ENCODE measurements around the gene DENND4C. TPM values are rescaled to one million over a fixed set of nuclear protein-coding genes. Genes with fewer than 3 reads are reported as not detected.
"Not testable (repeated sequence)": the region's sequence is repeated elsewhere in the genome, so short reads cannot be mapped to it uniquely, and the experiment has no call there.

DENND4C gene
- total RNA-seq (2014; rRNA removed; shearing (Covaris generic)): 36.7 and 40.7 TPM in 2 replicates

- peak; percentile 89 for DNase-seq (ENCODE audit: low read depth)
Measured at GRCh38 chr9:19230355-19231125, at the start of gene DENND4C. DENND4C (plus strand) TSS chr9:19230693; CDS start chr9:19276175, 45,482 bp downstream.

GRCh38 chr9:19180991-19181390 is 49.5 kb upstream of the DENND4C start:
- DNase-seq (ENCODE audit: low read depth): peak; percentile 22

DNA sequence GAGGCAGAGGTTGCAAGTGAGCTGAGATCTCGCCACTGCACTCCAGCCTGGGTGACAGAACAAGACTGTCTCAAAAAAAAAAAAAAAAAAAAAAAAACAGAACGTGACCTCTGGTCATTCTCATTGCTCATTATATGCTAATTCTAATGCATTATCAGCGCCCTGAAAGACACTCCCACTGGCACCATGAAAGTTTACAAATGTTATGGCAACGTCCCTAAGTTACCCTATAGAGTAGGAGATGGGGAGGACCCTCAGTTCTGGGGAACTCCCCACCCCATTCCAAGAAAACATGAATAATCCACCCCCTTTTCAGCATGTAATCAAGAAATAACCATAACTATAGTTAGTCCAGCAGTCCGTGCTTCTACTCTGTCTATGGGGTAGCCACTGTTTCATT is 48.9 kb upstream of the DENND4C start:
- no peak for DNase-seq (ENCODE audit: low read depth)

GRCh38 chr9:19184144-19184917 is 46.2 kb upstream of the DENND4C start:
- peak; percentile 83 for DNase-seq (ENCODE audit: low read depth)

DNA sequence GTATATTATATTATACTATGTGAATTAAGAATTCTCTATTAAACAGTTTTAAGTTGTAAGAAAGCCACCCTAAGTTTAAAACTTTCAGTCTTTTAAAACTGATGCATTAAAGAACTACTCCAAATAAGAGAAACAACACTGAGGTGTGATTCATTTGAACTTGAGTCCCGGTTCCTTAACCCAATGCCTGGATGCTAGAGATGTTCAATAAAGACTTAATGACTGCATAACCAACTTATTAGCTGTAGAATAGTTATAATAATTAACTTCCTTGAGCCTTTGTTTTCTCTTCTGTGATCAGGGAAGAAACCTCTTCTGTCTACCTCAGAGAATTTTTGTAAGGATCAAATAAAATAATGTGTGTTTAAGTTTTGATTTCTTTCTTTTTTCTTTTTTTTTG is 45.3 kb upstream of the DENND4C start:
- no peak for DNase-seq (ENCODE audit: low read depth)

GRCh38 chr9:19186232-19186631 is 44.3 kb upstream of the DENND4C start:
- DNase-seq (ENCODE audit: low read depth): no peak

- no peak for DNase-seq (ENCODE audit: low read depth)
Measured at GRCh38 chr9:19188771-19189170, 41.7 kb upstream of the DENND4C start.

DNA sequence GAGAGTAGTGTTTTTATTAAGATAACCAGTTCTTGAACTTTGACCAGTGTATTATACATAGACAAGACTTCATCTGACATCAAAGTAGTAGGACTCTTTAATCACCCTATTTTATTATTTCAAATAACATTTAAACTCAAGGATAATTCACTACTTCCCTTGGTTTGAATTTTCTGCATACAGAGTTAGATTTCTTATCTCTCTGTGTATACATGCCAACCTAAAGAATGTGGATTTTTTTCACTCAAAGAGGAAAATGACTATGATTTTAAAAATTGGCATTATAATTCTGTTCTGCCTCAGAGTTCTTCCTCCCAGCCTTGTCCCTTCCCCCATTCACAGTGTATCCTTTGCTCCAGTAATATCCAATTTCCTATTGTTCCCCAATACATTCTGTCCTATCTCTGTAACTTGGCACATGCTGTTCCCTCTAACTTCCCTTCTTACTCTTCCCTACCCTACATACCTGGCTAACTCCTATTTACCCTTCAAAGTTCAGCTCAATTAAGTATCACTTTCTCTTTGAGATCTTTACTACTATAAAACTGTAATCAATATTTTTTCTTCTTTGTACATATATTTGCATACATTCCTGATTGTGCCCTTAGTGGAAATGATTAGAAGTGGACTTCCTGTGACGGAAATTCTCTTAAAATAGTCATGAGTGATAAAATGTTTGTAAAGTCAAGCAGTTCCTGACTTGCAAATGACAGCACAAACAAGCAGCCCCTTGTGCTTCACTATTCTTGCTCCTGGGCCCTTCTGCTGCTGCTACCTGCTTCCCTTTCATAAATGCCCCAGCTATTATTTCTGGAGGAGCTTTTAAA is 38.1 kb upstream of the DENND4C start:
- no peak for DNase-seq (ENCODE audit: low read depth)

DNA sequence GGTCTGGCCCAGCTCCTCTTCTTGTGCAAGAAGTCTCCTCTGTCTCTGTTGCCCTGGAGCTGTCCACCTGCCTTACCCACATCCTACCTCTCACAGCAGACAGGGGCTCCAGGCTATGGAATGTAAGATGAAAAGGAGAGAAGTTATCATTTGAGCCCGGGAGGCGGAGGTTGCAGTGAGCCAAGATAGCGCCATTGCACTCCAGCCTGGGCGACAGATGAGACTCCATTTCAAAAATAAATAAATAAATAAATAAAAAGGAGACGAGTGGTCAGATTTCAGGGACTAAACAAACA is 37.5 kb upstream of the DENND4C start:
- DNase-seq (ENCODE audit: low read depth): no peak

- DNase-seq (ENCODE audit: low read depth): not testable (repeated sequence)
Measured at GRCh38 chr9:19193358-19193973, 37.0 kb upstream of the DENND4C start.

GRCh38 chr9:19198406-19198805 is 32.1 kb upstream of the DENND4C start:
- DNase-seq (ENCODE audit: low read depth): no peak

DNA sequence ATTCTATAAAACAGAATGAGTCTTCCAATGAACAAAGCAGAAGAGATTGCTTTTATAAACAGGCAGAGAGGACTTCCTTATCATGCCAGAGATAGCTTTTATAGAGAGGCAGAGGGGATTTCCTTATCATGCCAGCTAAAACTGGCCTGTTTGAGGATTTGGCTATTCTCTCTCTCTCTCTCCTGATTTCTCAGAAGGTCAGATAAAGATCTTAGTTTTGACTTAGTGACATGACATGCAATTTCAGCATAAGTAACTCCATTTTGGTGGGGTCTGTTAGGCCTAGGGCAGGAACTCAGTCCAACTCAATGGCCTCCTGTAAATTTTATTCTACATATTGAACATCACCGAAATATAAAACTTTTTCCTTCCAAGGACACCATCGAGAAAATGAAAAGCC is 31.5 kb upstream of the DENND4C start:
- peak; percentile 9 for DNase-seq (ENCODE audit: low read depth)

GRCh38 chr9:19200229-19200628 is 30.3 kb upstream of the DENND4C start:
- no peak for DNase-seq (ENCODE audit: low read depth)

DNA sequence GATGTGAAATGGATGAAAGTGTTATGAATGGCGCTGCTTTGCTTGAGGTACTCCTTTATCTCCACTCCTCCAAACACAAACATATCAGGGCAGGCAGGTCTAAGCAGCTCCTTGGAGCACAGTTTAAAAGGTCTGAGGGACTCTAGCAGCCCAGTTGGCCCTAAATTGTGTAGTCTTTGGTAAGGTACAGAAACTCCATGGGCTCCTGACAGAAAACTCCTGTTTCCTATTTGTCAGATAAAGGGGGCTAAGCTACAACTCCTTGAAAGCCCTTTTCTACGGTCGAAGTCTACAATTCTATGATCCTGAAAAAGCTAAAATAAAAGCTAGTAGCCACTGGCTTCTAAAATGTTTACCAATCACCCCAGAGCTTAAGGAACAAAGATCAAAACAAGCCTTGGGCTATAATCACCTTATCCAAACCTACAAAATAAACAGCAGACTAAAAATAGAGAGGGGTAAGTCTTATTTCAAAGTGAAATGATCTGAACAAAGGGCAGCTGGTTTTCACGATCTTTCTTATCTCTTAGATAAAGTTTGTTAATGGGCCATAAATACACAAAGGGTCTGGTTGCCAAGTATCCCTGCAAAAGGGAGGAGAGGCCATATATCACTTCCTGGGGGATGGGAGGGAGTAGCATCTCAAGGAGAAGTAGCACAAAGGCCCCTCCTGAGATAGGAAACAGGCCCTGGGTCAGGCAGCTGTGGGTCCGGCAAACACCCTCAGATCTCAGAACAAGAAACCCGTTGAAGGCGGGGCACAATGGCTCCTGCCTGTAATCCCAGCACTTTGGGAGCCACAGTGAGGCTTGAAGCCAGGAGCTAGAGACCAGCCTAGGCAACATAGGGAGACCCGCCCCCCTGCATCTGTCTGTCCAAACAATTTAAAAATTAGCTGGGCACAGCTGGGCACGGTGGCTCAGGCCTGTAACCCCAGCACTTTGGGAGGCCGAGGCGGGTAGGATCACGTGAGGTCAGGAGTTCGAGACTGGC is 28.3 kb upstream of the DENND4C start:
- peak; percentile 7 for DNase-seq (ENCODE audit: low read depth)

DNA sequence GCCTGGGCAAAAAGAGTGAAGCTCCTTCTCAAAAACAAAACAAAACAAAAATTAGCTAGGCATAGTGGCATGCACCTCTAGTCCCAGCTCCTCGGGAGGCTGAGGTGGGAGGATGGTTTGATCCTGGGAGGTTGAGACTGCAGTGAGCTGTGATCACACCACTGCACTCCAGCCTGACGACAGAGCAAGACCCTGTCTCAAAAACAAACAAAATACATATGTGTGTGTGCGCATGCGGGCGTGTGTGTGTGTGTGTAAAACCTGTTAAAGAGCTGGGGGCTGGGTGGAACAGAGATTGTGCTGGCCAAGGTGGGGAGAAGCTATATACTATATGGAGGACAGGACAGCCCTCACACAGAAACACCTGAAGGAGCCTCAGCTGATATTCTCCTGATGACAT is 27.4 kb upstream of the DENND4C start:
- DNase-seq (ENCODE audit: low read depth): no peak

DNA sequence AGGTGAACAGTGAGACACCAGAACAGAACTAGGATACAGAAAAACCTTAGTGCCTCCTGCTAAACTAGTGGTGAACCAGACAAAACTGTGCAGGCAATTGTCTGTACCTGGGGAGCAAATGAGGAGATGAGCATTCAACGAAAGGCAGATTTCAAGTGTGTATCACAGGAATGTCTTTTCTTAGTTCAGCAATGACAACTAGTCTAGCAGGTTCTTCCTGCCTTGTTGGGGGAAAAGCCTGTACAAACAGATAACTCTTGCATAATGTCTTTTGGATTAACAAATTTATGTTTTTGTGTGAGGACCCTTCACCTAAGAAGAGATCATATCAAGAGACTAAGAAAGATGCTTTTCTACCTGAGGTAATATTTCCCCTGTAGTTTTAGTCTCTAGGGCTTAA is 21.8 kb upstream of the DENND4C start:
- DNase-seq (ENCODE audit: low read depth): no peak

- DNase-seq (ENCODE audit: low read depth): no peak
Measured at GRCh38 chr9:19209188-19209587, 21.3 kb upstream of the DENND4C start.

- no peak for DNase-seq (ENCODE audit: low read depth)
Measured at GRCh38 chr9:19213823-19214222, 16.7 kb upstream of the DENND4C start.

DNA sequence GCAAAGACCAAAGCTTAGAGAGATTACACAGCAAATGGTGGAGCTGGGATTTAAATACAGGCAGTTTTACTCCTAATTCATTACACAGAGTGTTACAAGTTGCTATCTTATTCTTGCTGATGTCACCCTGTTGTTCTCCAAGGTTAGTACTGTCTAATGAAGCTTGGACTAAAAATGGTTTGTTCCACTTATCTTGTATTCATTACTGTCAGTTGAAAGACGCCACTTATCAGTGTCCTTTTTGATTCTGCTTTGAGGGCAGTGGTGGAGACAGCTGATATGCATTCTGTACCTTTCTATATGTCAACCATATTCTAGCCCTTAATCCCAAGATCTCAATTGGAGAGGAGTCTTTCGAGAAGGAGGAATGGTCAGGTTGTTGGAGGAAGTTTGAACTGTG is 14.0 kb upstream of the DENND4C start:
- DNase-seq (ENCODE audit: low read depth): no peak

- DNase-seq (ENCODE audit: low read depth): no peak
Measured at GRCh38 chr9:19221326-19221725, 9.2 kb upstream of the DENND4C start.

DNA sequence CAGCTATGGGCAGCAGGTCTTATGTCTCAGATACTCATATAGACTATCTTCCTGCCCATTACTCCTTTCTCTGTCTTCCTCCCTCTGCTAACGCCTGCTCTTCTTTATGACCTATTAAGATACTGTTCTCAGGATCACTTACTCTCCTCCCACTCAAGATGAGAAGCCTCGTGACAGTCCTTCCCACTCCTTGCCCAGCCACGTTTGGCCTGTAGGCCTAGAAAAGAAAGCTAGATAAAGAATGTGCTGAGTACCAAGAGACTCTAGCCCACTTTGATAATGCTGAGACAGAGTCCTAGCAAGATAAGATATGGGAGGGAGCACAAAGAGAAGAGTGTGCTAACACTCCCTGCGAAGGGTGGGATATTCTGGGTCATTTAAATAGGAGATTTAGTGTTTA is 6.8 kb upstream of the DENND4C start:
- DNase-seq (ENCODE audit: low read depth): no peak
